ENCODE measurements around the gene CERT1.

Gene CERT1

GRCh38 chr5:75331095-75332090, 180.0 kb downstream of the CERT1 start:
- H3K9ac ChIP-seq (ENCODE audit: insufficient read length, low read depth) = no peak overlapping the region
- DNase-seq (ENCODE audit: low read depth, low spot score) = no peak
- TF ChIP-seq ZNF274 (IDR thresholded peaks at IDR 0.05; ENCODE audit: low read depth, low read length) = no peak

GRCh38 chr5:75330404-75330803, 181.0 kb downstream of the CERT1 start:
- Histone ChIP-seq H3K27me3 (ENCODE audit: insufficient read depth, insufficient read length) (no peaks in the 10 kb centered on the region), H3K9ac (ENCODE audit: insufficient read length, low read depth) (no peak overlapping the region), H3K4me1 (ENCODE audit: insufficient read depth, insufficient read length) (no peaks in the 10 kb centered on the region), H3K4me3 (ENCODE audit: insufficient read length, low read depth) (no peak overlapping the region), H3K9me3 (ENCODE audit: insufficient read depth, low read length) (no peaks in the 10 kb centered on the region), H3K36me3 (ENCODE audit: insufficient read depth, insufficient read length, low read length) (no peaks in the 10 kb centered on the region)
- DNase-seq (ENCODE audit: low read depth, low spot score) = no peak
- TF ChIP-seq YY1 (IDR thresholded peaks at IDR 0.05; ENCODE audit: insufficient read depth, insufficient read length) (no peak), ZNF274 (IDR thresholded peaks at IDR 0.05; ENCODE audit: low read depth, low read length) (no peak), SUZ12 (IDR thresholded peaks at IDR 0.05; ENCODE audit: extremely low read depth, insufficient read depth, insufficient read length) (no peak)

More at GRCh38 chr5:75331095-75332090, 180.0 kb downstream of the CERT1 start:
- no peaks in the 10 kb centered on the region for H3K27me3 ChIP-seq (ENCODE audit: insufficient read depth, insufficient read length)
- no peaks in the 10 kb centered on the region for H3K36me3 ChIP-seq (ENCODE audit: insufficient read depth, insufficient read length, low read length)
- H3K4me3 ChIP-seq (ENCODE audit: insufficient read length, low read depth) = no peak overlapping the region
- no peaks in the 10 kb centered on the region for H3K9me3 ChIP-seq (ENCODE audit: insufficient read depth, low read length)
- no peaks in the 10 kb centered on the region for H3K4me1 ChIP-seq (ENCODE audit: insufficient read depth, insufficient read length)

Data from NT2/D1 (cell line).